MV-4-11 (cell line): Measurements from ENCODE around the gene FGD4.
"Not testable (repeated sequence)": the region's sequence is repeated elsewhere in the genome, so short reads cannot be mapped to it uniquely, and the experiment has no call there.

ENCODE experiments used
- DNase-seq: peaks from one replicate; lab custom pipeline; 2025; lab: John Stamatoyannopoulos, UW

FGD4 gene

GRCh38 chr12:32525802-32526201 is 126.4 kb downstream of the FGD4 start:
- not testable (repeated sequence) for DNase-seq

GRCh38 chr12:32526343-32526742 is 127.0 kb downstream of the FGD4 start:
- not testable (repeated sequence) for DNase-seq

- DNase-seq, result no peak
These were observed 133.1 kb downstream of the FGD4 start for GRCh38 chr12:32532422-32532821.

GRCh38 chr12:32532951-32533350 is 133.6 kb downstream of the FGD4 start:
- no peak for DNase-seq

- not testable (repeated sequence) for DNase-seq
These were observed 134.1 kb downstream of the FGD4 start for GRCh38 chr12:32533506-32533905.

GRCh38 chr12:32533971-32534590 is 134.7 kb downstream of the FGD4 start:
- no peak for DNase-seq

GRCh38 chr12:32534698-32535097 is 135.3 kb downstream of the FGD4 start:
- DNase-seq, result no peak

GRCh38 chr12:32535288-32535999 is 136.1 kb downstream of the FGD4 start:
- DNase-seq, result peak; percentile 68

GRCh38 chr12:32536000-32536345 is 136.6 kb downstream of the FGD4 start:
- DNase-seq, result no peak

GRCh38 chr12:32541754-32542374 is 142.5 kb downstream of the FGD4 start:
- no peak for DNase-seq

GRCh38 chr12:32542428-32543229 is 143.3 kb downstream of the FGD4 start:
- no peak for DNase-seq

GRCh38 chr12:32544893-32545292 is 145.5 kb downstream of the FGD4 start:
- no peak for DNase-seq

- DNase-seq, result no peak
These were observed 146.1 kb downstream of the FGD4 start for GRCh38 chr12:32545413-32545980.

- no peak for DNase-seq
These were observed 146.9 kb downstream of the FGD4 start for GRCh38 chr12:32546272-32546671.

GRCh38 chr12:32548691-32549281 is 149.4 kb downstream of the FGD4 start:
- DNase-seq, result no peak

GRCh38 chr12:32549675-32550079 is 150.3 kb downstream of the FGD4 start:
- DNase-seq, result no peak

- DNase-seq, result no peak
These were observed 151.7 kb downstream of the FGD4 start for GRCh38 chr12:32551058-32551457.

GRCh38 chr12:32558903-32559302 is 159.5 kb downstream of the FGD4 start:
- DNase-seq, result peak; percentile 83

GRCh38 chr12:32559434-32559833 is 160.1 kb downstream of the FGD4 start:
- DNase-seq, result no peak

- DNase-seq, result no peak
These were observed 161.2 kb downstream of the FGD4 start for GRCh38 chr12:32560520-32560919.

GRCh38 chr12:32561931-32562341 is 162.6 kb downstream of the FGD4 start:
- no peak for DNase-seq

GRCh38 chr12:32562413-32562812 is 163.1 kb downstream of the FGD4 start:
- not testable (repeated sequence) for DNase-seq
